Mucosa of stomach (tissue), 1 donor: ENCODE measurements around the gene ENO1.
"Not testable (repeated sequence)": the region's sequence is repeated elsewhere in the genome, so short reads cannot be mapped to it uniquely, and the experiment has no call there.

Source experiments
- H3K27me3 ChIP-seq: one replicate; pipeline ENCODE4 v1.7.0; 2013; ENCODE audit warnings: mild to moderate bottlenecking, low read length; ENCODE audit not compliant: control insufficient read depth, insufficient read depth
- H3K36me3 ChIP-seq: one replicate; pipeline ENCODE4 v1.7.0; 2013; ENCODE audit warnings: low read length; ENCODE audit not compliant: control insufficient read depth, insufficient read depth
- H3K4me1 ChIP-seq: one replicate; pipeline ENCODE4 v1.7.0; 2013; ENCODE audit warnings: mild to moderate bottlenecking, low read length; ENCODE audit not compliant: control insufficient read depth, insufficient read depth
- H3K4me3 ChIP-seq: one replicate; pipeline ENCODE4 v1.7.0; 2013; ENCODE audit warnings: low read length
- H3K9ac ChIP-seq: one replicate; pipeline ENCODE4 v1.7.0; 2013; ENCODE audit warnings: mild to moderate bottlenecking, low read length, moderate library complexity
- H3K9me3 ChIP-seq: one replicate; pipeline ENCODE4 v1.7.0; 2013; ENCODE audit warnings: mild to moderate bottlenecking, low read length, moderate library complexity; ENCODE audit not compliant: control insufficient read depth
- donor health status: Pancreatic carcinoma.

ENO1 gene

DNA sequence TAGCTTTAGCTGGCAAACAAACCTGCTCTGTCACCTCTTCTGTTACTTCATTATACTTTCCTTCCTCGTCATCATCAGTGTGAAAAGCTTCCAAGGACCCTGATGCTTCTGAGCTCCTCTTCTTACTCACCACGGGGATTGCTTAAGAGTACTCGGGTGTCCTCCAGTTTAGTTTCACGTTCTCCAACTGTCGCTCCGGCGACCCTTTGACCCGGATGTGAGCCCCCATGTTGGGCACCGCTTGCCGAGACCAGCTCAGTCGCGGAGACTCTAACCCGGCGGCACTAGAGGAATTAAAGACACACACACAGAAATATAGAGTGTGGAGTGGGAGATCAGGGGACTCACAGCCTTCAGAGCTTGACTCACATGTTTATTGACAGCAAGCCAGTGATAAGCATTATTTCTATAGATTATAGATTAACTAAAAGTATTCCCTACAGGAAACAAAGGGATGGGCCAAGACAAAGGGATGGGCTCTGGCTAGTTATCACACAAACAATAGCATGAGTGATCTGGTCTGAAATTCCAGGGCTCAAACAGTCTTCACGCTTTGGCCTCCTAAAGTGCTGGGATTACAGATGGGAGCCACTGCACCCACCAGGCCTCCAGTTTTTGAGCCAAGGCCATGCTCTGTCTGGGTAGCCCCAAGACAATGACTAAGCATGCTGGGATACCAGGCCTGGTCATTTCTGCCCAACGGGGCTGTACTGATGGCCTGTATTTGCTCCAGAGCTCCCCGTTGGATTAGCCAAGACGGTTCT is 30.1 kb upstream of the ENO1 start:
- no peak overlapping the region for H3K4me3 ChIP-seq
- H3K9me3 ChIP-seq: no peaks in the 10 kb centered on the region
- no peaks in the 10 kb centered on the region for H3K36me3 ChIP-seq
- no peaks in the 10 kb centered on the region for H3K27me3 ChIP-seq
- no peaks in the 10 kb centered on the region for H3K4me1 ChIP-seq
- no peak overlapping the region for H3K9ac ChIP-seq

GRCh38 chr1:8905582-8906191 is 27.2 kb upstream of the ENO1 start:
- Histone ChIP-seq H3K9ac (no peak overlapping the region), H3K27me3 (no peaks in the 10 kb centered on the region), H3K4me1 (no peaks in the 10 kb centered on the region), H3K4me3 (no peak overlapping the region), H3K9me3 (no peaks in the 10 kb centered on the region), H3K36me3 (no peaks in the 10 kb centered on the region)

GRCh38 chr1:8903908-8904650 is 25.6 kb upstream of the ENO1 start:
- H3K27me3 ChIP-seq: no peaks in the 10 kb centered on the region
- H3K36me3 ChIP-seq: no peaks in the 10 kb centered on the region
- no peak overlapping the region for H3K9ac ChIP-seq
- no peaks in the 10 kb centered on the region for H3K4me1 ChIP-seq
- no peaks in the 10 kb centered on the region for H3K9me3 ChIP-seq
- H3K4me3 ChIP-seq: no peak overlapping the region

DNA sequence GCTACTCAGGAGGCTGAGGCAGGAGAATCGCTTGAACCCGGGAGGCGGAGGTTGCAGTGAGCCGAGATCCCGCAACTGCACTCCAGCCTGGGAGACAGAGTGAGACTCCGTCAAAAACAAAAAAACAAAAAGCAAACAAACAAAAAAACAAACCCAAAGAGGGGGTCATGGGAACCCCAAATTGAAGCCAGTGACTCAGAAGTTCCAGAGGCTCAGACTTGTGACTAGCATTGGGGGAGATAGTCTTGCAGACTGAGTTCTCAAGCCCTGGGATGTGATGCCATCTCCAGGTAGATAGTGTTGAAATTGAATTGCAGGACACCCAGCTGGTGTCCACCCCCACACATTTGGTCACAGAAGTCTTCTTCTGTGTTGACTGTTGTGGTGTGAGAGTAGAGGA is 24.9 kb upstream of the ENO1 start:
- Histone ChIP-seq H3K36me3 (no peaks in the 10 kb centered on the region), H3K9me3 (no peaks in the 10 kb centered on the region), H3K27me3 (no peaks in the 10 kb centered on the region), H3K4me1 (no peaks in the 10 kb centered on the region), H3K4me3 (no peak overlapping the region), H3K9ac (no peak overlapping the region)

GRCh38 chr1:8902765-8903164 is 24.3 kb upstream of the ENO1 start:
- no peak overlapping the region for H3K9ac ChIP-seq
- no peaks in the 10 kb centered on the region for H3K4me1 ChIP-seq
- H3K4me3 ChIP-seq: no peak overlapping the region
- no peaks in the 10 kb centered on the region for H3K27me3 ChIP-seq
- H3K36me3 ChIP-seq: no peaks in the 10 kb centered on the region
- no peaks in the 10 kb centered on the region for H3K9me3 ChIP-seq

- H3K36me3 ChIP-seq, H3K9me3 ChIP-seq, H3K9ac ChIP-seq, H3K4me1 ChIP-seq, H3K27me3 ChIP-seq, H3K4me3 ChIP-seq: not testable (repeated sequence)
Measured at GRCh38 chr1:8900684-8901083, 22.2 kb upstream of the ENO1 start.

GRCh38 chr1:8899046-8899445 is 20.6 kb upstream of the ENO1 start:
- Histone ChIP-seq H3K4me1 (no peaks in the 10 kb centered on the region), H3K4me3 (no peak overlapping the region), H3K9me3 (no peaks in the 10 kb centered on the region), H3K27me3 (no peaks in the 10 kb centered on the region), H3K36me3 (no peaks in the 10 kb centered on the region), H3K9ac (no peak overlapping the region)

- not testable (repeated sequence) for H3K9ac ChIP-seq, H3K27me3 ChIP-seq, H3K36me3 ChIP-seq, H3K4me3 ChIP-seq, H3K4me1 ChIP-seq, H3K9me3 ChIP-seq
Measured at GRCh38 chr1:8898418-8898817, 19.9 kb upstream of the ENO1 start.

DNA sequence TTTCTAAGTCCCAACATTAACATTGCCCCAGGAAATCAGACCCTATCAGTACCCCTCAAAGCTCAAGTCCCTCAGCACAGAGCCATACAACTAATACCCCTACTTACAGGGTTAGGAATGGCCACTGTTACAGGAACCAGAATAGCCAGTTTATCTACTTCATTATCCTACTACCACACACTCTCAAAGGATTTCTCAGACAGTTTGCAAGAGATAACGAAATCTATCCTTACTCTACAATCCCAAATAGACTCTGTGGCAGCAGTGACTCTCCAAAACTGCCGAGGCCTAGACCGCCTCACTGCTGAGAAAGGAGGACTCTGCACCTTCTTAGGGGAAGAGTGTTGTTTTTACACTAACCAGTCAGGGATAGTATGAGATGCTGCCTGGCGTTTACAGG is 19.0 kb upstream of the ENO1 start:
- not testable (repeated sequence) for H3K36me3 ChIP-seq, H3K4me3 ChIP-seq, H3K4me1 ChIP-seq, H3K27me3 ChIP-seq, H3K9ac ChIP-seq, H3K9me3 ChIP-seq

- H3K36me3 ChIP-seq, H3K4me1 ChIP-seq, H3K9ac ChIP-seq, H3K9me3 ChIP-seq, H3K27me3 ChIP-seq, H3K4me3 ChIP-seq: not testable (repeated sequence)
Measured at GRCh38 chr1:8896775-8897174, 18.3 kb upstream of the ENO1 start.

DNA sequence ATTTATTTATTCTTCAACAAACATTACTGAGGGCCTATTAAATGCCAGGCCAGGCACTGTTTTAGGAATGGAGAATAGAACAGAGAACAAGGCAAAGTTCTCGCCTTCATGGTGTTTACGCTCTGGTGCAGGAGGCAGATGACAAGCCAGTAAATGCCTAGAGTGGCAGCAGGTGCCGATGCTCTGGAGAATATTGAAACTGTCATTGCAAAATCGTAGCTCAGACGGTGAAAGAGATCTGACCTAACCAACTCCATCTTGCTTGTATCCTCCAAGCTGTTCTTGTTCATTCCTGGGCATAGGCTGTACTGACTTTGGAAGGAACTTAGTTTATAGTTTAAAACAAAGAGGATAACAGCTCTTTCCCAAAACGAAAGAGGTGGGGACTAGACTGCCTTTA is 13.5 kb upstream of the ENO1 start:
- H3K36me3 ChIP-seq: no peaks in the 10 kb centered on the region
- no peaks in the 10 kb centered on the region for H3K27me3 ChIP-seq
- H3K9ac ChIP-seq: no peak overlapping the region
- H3K4me3 ChIP-seq: no peak overlapping the region
- H3K9me3 ChIP-seq: no peaks in the 10 kb centered on the region
- no peaks in the 10 kb centered on the region for H3K4me1 ChIP-seq

DNA sequence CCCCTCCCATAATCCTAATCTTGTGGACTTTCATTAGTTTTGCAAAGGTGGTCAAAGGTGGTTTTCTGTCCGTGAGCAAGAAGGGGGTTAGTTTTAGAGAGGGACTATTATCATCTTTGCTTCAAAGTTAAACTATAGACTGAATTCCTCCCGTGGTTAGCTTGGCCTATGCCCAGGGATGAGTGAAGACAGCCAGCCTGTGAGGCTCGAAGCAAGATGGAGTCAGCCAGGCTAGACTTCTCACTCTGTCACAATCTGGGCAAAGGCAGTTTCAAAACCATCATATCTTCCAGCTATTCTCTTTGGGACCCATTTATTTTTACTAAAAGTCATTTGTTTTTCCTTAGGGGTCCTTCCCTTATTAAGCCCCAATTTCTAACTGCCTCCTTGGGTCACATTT is 12.9 kb upstream of the ENO1 start:
- Histone ChIP-seq H3K27me3 (no peaks in the 10 kb centered on the region), H3K9ac (no peak overlapping the region), H3K36me3 (no peaks in the 10 kb centered on the region), H3K4me1 (no peaks in the 10 kb centered on the region), H3K4me3 (no peak overlapping the region), H3K9me3 (no peaks in the 10 kb centered on the region)
